ENCODE results near the gene SMYD4. TPM values are rescaled to one million over a fixed set of nuclear protein-coding genes. Genes with fewer than 3 reads are reported as not detected.

Gene SMYD4
- total RNA-seq, 4 donors from 2014 or later = 9.4 to 13.0 (median 10.0) TPM

- DNase-seq (ENCODE audit: low spot score in 2 of 2) = no peak
- TF ChIP-seq POLR2A (IDR thresholded peaks at IDR 0.05) (no peak), CTCF (IDR thresholded peaks at IDR 0.05) (no peak)
- H3K4me3 ChIP-seq (ENCODE audit: low read depth, poor library complexity, severe bottlenecking) = no peak overlapping the region
- intact Hi-C loops (cut with DNase I; ENCODE audit: low total_unique reads) = no loop called here
- WGBS, 2 donors = 87 to 91% methylated on average over 14 to 16 of the region's 17 CpGs
Observed at GRCh38 chr17:1735834-1736347, 93.8 kb downstream of the SMYD4 start.

- 94 to 97% methylated on average over 9 to 10 of the region's 10 CpGs for WGBS, 2 donors
- intact Hi-C loops (cut with DNase I; ENCODE audit: low total_unique reads) = no loop called here
- TF ChIP-seq CTCF (IDR thresholded peaks at IDR 0.05) (no peak), POLR2A (IDR thresholded peaks at IDR 0.05) (no peak)
- no peak overlapping the region for H3K4me3 ChIP-seq (ENCODE audit: low read depth, poor library complexity, severe bottlenecking)
- DNase-seq (ENCODE audit: low spot score in 2 of 2) = no peak
Observed at GRCh38 chr17:1735418-1735817, 94.3 kb downstream of the SMYD4 start.

- no peak for DNase-seq (ENCODE audit: low spot score in 2 of 2)
- intact Hi-C loops (cut with DNase I; ENCODE audit: low total_unique reads) = no loop called here
- 92 to 96% methylated on average over 38 of the region's 38 CpGs for WGBS, 2 donors
- no peak overlapping the region for H3K4me3 ChIP-seq (ENCODE audit: low read depth, poor library complexity, severe bottlenecking)
- TF ChIP-seq POLR2A (IDR thresholded peaks at IDR 0.05) = no peak
- no peak for TF ChIP-seq CTCF (IDR thresholded peaks at IDR 0.05)
Observed at GRCh38 chr17:1733759-1734158, 95.9 kb downstream of the SMYD4 start.

GRCh38 chr17:1732833-1733321 is 96.8 kb downstream of the SMYD4 start:
- WGBS, 2 donors = 84 to 86% methylated on average over 11 of the region's 11 CpGs

GRCh38 chr17:1732241-1732832 is 97.4 kb downstream of the SMYD4 start:
- WGBS, 2 donors = 93 to 95% methylated on average over 18 to 22 of the region's 22 CpGs
- intact Hi-C loops (cut with DNase I; ENCODE audit: low total_unique reads) = no loop called here
- H3K4me3 ChIP-seq (ENCODE audit: low read depth, poor library complexity, severe bottlenecking) = no peak overlapping the region
- no peak for DNase-seq (ENCODE audit: low spot score in 2 of 2)
- no peak for TF ChIP-seq CTCF (IDR thresholded peaks at IDR 0.05)
- TF ChIP-seq POLR2A (IDR thresholded peaks at IDR 0.05) = no peak

More at GRCh38 chr17:1732833-1733321, 96.8 kb downstream of the SMYD4 start:
- H3K4me3 ChIP-seq (ENCODE audit: low read depth, poor library complexity, severe bottlenecking) = no peak overlapping the region
- DNase-seq (ENCODE audit: low spot score in 2 of 2) = no peak
- intact Hi-C loops (cut with DNase I; ENCODE audit: low total_unique reads) = no loop called here
- TF ChIP-seq POLR2A (IDR thresholded peaks at IDR 0.05) = no peak
- TF ChIP-seq CTCF (IDR thresholded peaks at IDR 0.05) = no peak

- H3K4me3 ChIP-seq (ENCODE audit: low read depth, poor library complexity, severe bottlenecking) = no peak overlapping the region
- WGBS, 2 donors = 72 to 78% methylated on average over 10 of the region's 10 CpGs
- no peak for TF ChIP-seq POLR2A (IDR thresholded peaks at IDR 0.05)
- no peak for TF ChIP-seq CTCF (IDR thresholded peaks at IDR 0.05)
- intact Hi-C loops (cut with DNase I; ENCODE audit: low total_unique reads) = no loop called here
- no peak for DNase-seq (ENCODE audit: low spot score in 2 of 2)
Observed at GRCh38 chr17:1731194-1731506, 98.6 kb downstream of the SMYD4 start.
